ACHN (cell line): Measurements from ENCODE around the gene TMEM61.
"Not testable (repeated sequence)": the region's sequence is repeated elsewhere in the genome, so short reads cannot be mapped to it uniquely, and the experiment has no call there.

Experiments
- DNase-seq: peaks from one replicate; pipeline ENCODE4 v3.0.0-alpha.2; 2015
- in situ Hi-C: cut with HindIII; loops from 2 replicates; pipeline ENCODE4 v1.10.0; 2017; ENCODE audit warnings: low sequenced_read_pairs, low pct_ligation_motif_present, low pct_unique_long_range_greater_than_20kb

TMEM61 gene

GRCh38 chr1:54955359-54955758 is 25.1 kb upstream of the TMEM61 start:
- in situ Hi-C loops = no loop called here
- DNase-seq = no peak

- DNase-seq = no peak
- in situ Hi-C loops = no loop called here
These were observed 23.7 kb upstream of the TMEM61 start for GRCh38 chr1:54956726-54957125.

- DNase-seq = no peak
- in situ Hi-C loops = no loop called here
These were observed 21.2 kb upstream of the TMEM61 start for GRCh38 chr1:54959241-54959640.

- in situ Hi-C loops = no loop called here
- DNase-seq = no peak
These were observed 17.6 kb upstream of the TMEM61 start for GRCh38 chr1:54962612-54963395.

GRCh38 chr1:54963829-54964228 is 16.6 kb upstream of the TMEM61 start:
- DNase-seq, in situ Hi-C loops: not testable (repeated sequence)

- in situ Hi-C loops = no loop called here
- DNase-seq = peak; percentile 8
These were observed 14.6 kb upstream of the TMEM61 start for GRCh38 chr1:54965624-54966340.

GRCh38 chr1:54967372-54967771 is 13.1 kb upstream of the TMEM61 start:
- peak; percentile 36 for DNase-seq
- in situ Hi-C loops = no loop called here

GRCh38 chr1:54968551-54968950 is 11.9 kb upstream of the TMEM61 start:
- in situ Hi-C loops = no loop called here
- DNase-seq = no peak

- in situ Hi-C loops = no loop called here
- no peak for DNase-seq
These were observed 10.5 kb upstream of the TMEM61 start for GRCh38 chr1:54969879-54970278.

- in situ Hi-C loops = no loop called here
- no peak for DNase-seq
These were observed 9.5 kb upstream of the TMEM61 start for GRCh38 chr1:54970901-54971300.

- in situ Hi-C loops = no loop called here
- peak; percentile 52 for DNase-seq
These were observed 9.1 kb upstream of the TMEM61 start for GRCh38 chr1:54971317-54971791.

- no peak for DNase-seq
- in situ Hi-C loops = no loop called here
These were observed 8.0 kb upstream of the TMEM61 start for GRCh38 chr1:54972436-54972835.

- peak; percentile 26 for DNase-seq
- in situ Hi-C loops = no loop called here
These were observed 7.1 kb upstream of the TMEM61 start for GRCh38 chr1:54973205-54973921.

GRCh38 chr1:54975356-54976108 is 4.9 kb upstream of the TMEM61 start:
- DNase-seq = no peak
- in situ Hi-C loops = no loop called here

- no peak for DNase-seq
These were observed 3.7 kb upstream of the TMEM61 start for GRCh38 chr1:54976747-54977146.

GRCh38 chr1:54977533-54978297 is 2.7 kb upstream of the TMEM61 start:
- in situ Hi-C loops = no loop called here
- no peak for DNase-seq

More at GRCh38 chr1:54976747-54977146, 3.7 kb upstream of the TMEM61 start:
- in situ Hi-C loops = no loop called here

- DNase-seq = no peak
- in situ Hi-C loops = no loop called here
These were observed 1.7 kb upstream of the TMEM61 start for GRCh38 chr1:54978528-54979326.
